DND-41 (cell line): ENCODE measurements around the gene TEKT1.

Experiments used
- ATAC-seq: fragments of 200-7000 bp; cut with Tn5 transposase; 3 replicates; pipeline ENCODE4 v1.9.1; 2021; ENCODE audit warnings: low read depth; ENCODE audit not compliant: insufficient read depth
- DNase-seq: peaks from one replicate; pipeline ENCODE4 v3.0.0-alpha.2; 2020
- H2AFZ ChIP-seq: 2 replicates; pipeline ENCODE4 v1.6.0; 2012; ENCODE audit warnings: low read depth, low read length
- H3K27ac ChIP-seq: 2 replicates; pipeline ENCODE4 v1.5.1; 2012; ENCODE audit warnings: low read length, inconsistent platforms
- H3K27me3 ChIP-seq: fragments of 200-600 bp; sonication (generic); 2 replicates; pipeline ENCODE4 v1.6.0; 2012; ENCODE audit warnings: low read length, mild to moderate bottlenecking, inconsistent platforms; ENCODE audit not compliant: insufficient read depth, poor library complexity
- H3K36me3 ChIP-seq: 2 replicates; pipeline ENCODE4 v1.5.1; 2012; ENCODE audit warnings: low read length, inconsistent platforms; ENCODE audit not compliant: insufficient read depth
- H3K4me1 ChIP-seq: 2 replicates; pipeline ENCODE4 v1.5.1; 2012; ENCODE audit warnings: mild to moderate bottlenecking, low read length; ENCODE audit not compliant: insufficient read depth
- H3K4me2 ChIP-seq: 2 replicates; pipeline ENCODE4 v1.6.0; 2012; ENCODE audit warnings: mild to moderate bottlenecking, moderate library complexity, low read length, inconsistent platforms; ENCODE audit not compliant: insufficient read depth
- H3K4me3 ChIP-seq, 2 experiments: fragments of 200-600 bp in 1 of 2; shearing (Covaris generic) in 1 of 2; 2 replicates each; pipeline ENCODE4 v1.5.1; 2012 to 2016; ENCODE audit warnings: inconsistent platforms in 2 of 2, low read length in 2 of 2, mild to moderate bottlenecking in 2 of 2, low read depth in 1 of 2, moderate library complexity in 1 of 2
- H3K79me2 ChIP-seq: 2 replicates; pipeline ENCODE4 v1.6.0; 2012; ENCODE audit warnings: low read length, inconsistent platforms; ENCODE audit not compliant: insufficient read depth
- H3K9ac ChIP-seq: 2 replicates; pipeline ENCODE4 v1.6.0; 2012; ENCODE audit warnings: low read depth, mild to moderate bottlenecking, inconsistent platforms, low read length, moderate library complexity
- H3K9me3 ChIP-seq: 2 replicates; pipeline ENCODE4 v1.5.1; 2012; ENCODE audit warnings: low read length, moderate library complexity, mild to moderate bottlenecking, inconsistent platforms; ENCODE audit not compliant: insufficient read depth, severe bottlenecking
- H4K20me1 ChIP-seq: 2 replicates; pipeline ENCODE4 v1.6.0; 2012; ENCODE audit warnings: low read length; ENCODE audit not compliant: insufficient read depth
- CTCF ChIP-seq: IDR thresholded peaks from 2 replicates; pipeline ENCODE4 v1.5.1; 2012; ENCODE audit warnings: borderline replicate concordance, low read length, moderate library complexity, mild to moderate bottlenecking; ENCODE audit not compliant: poor library complexity, severe bottlenecking; ENCODE audit errors: extremely low read depth
- EZH2 ChIP-seq: IDR thresholded peaks from 3 replicates; pipeline ENCODE4 v1.6.1; 2012; ENCODE audit warnings: borderline replicate concordance, low read depth, mild to moderate bottlenecking, moderate library complexity, low read length, inconsistent platforms; ENCODE audit not compliant: severe bottlenecking

TEKT1 gene

GRCh38 chr17:6768447-6768846 is 63.1 kb downstream of the TEKT1 start:
- ATAC-seq = no peak
- H3K4me2 ChIP-seq = no peak overlapping the region
- no peaks in the 10 kb centered on the region for H3K4me1 ChIP-seq
- peaks cover 92% of the 10 kb centered on the region for H3K36me3 ChIP-seq
- H3K9ac ChIP-seq = no peak overlapping the region
- no peaks in the 10 kb centered on the region for H3K79me2 ChIP-seq
- DNase-seq = no peak
- no peaks in the 10 kb centered on the region for H3K27me3 ChIP-seq
- no peaks in the 10 kb centered on the region for H4K20me1 ChIP-seq
- 0 out of 4 replicates have a peak overlapping the region, but pooled peaks of 1 of the 2 experiments have one; percentile 8 for H3K4me3 ChIP-seq
- H3K27ac ChIP-seq = no peak overlapping the region
- H2AFZ ChIP-seq = no peak overlapping the region
- H3K9me3 ChIP-seq = peaks cover 30% of the 10 kb centered on the region
- TF ChIP-seq CTCF = no peak
- no peak for TF ChIP-seq EZH2

- peaks cover 8% of the 10 kb centered on the region for H3K79me2 ChIP-seq
- TF ChIP-seq EZH2 = no peak
- H3K27ac ChIP-seq = no peak overlapping the region
- no peaks in the 10 kb centered on the region for H4K20me1 ChIP-seq
- H3K4me1 ChIP-seq = peaks cover 15% of the 10 kb centered on the region
- H3K4me3 ChIP-seq = no peak overlapping the region
- H3K9me3 ChIP-seq = peaks cover 2% of the 10 kb centered on the region
- no peak overlapping the region for H3K4me2 ChIP-seq
- H3K27me3 ChIP-seq = no peaks in the 10 kb centered on the region
- ATAC-seq = no peak
- DNase-seq = no peak
- no peak overlapping the region for H2AFZ ChIP-seq
- peaks cover 75% of the 10 kb centered on the region for H3K36me3 ChIP-seq
- H3K9ac ChIP-seq = no peak overlapping the region
Measured at GRCh38 chr17:6761779-6762178, 69.8 kb downstream of the TEKT1 start.

DNA sequence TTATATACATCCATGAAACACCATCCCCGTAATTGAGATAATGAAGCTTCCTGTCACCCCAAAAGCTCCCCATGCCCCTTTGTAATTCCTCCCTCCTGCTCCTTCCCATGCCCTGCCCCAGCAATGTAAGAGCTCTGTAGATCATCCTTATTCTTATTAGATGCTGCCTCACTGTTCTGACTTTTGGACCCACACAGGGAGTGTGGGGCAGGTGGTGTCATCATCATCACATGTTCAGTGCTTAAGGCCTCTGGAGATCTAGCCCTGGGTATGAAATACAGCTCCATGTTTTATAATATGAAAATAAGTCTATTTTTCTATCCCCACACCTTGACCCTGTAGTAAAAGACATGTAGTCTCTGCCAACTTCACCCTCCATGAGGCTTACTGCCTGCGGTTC is 73.8 kb downstream of the TEKT1 start:
- peak overlapping the region in 1 of 2 experiments; percentile 32; a peak in 2 of 4 replicates for H3K4me3 ChIP-seq
- peak overlapping the region; percentile 65 for H3K9ac ChIP-seq
- H3K4me2 ChIP-seq = peak overlapping the region; percentile 94
- peaks cover 12% of the 10 kb centered on the region for H3K79me2 ChIP-seq
- no peak overlapping the region for H2AFZ ChIP-seq
- no peaks in the 10 kb centered on the region for H4K20me1 ChIP-seq
- H3K27ac ChIP-seq = peak overlapping the region; percentile 46
- ATAC-seq (no peak), DNase-seq (no peak)
- peaks cover 52% of the 10 kb centered on the region for H3K4me1 ChIP-seq
- no peaks in the 10 kb centered on the region for H3K9me3 ChIP-seq
- TF ChIP-seq EZH2 (no peak), CTCF (no peak)
- H3K36me3 ChIP-seq = peaks cover 44% of the 10 kb centered on the region
- no peaks in the 10 kb centered on the region for H3K27me3 ChIP-seq

- TF ChIP-seq CTCF (no peak), EZH2 (no peak)
- Histone ChIP-seq H3K79me2 (peaks cover 12% of the 10 kb centered on the region), H3K27ac (peak overlapping the region; percentile 83), H3K4me3 (peak overlapping the region; percentile 53 to 75), H3K9ac (peak overlapping the region; percentile 65), H3K27me3 (no peaks in the 10 kb centered on the region), H2AFZ (peak overlapping the region; percentile 89), H3K9me3 (no peaks in the 10 kb centered on the region), H3K4me2 (peak overlapping the region; percentile 94), H3K4me1 (peaks cover 60% of the 10 kb centered on the region), H3K36me3 (peaks cover 32% of the 10 kb centered on the region), H4K20me1 (no peaks in the 10 kb centered on the region)
- ATAC-seq (peak; percentile 39), DNase-seq (peak; percentile 33)
Measured at GRCh38 chr17:6756425-6757031, 75.0 kb downstream of the TEKT1 start.
